ENCODE results near the gene ARGLU1.

The ARGLU1 gene

DNA sequence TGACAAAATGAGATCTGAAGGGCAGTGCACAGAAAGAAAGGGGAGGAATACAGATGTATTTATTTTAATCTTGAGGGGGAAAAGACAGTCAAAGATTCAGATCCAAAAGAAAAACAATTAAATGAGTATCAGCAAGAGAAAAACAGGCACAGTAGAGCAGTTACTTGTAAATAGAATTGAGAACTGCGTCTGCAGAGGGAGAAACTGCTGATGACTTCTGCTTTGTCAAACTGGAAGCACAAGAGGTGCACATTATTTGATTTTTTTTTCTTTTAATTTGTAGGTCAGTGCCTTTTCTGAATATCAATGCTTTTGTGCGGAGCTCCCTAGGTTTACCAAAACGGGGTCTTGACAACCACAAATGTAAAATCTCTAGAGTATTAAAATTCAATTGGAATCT, 69.8 kb downstream of the ARGLU1 start:
- DNase-seq = no peak

DNA sequence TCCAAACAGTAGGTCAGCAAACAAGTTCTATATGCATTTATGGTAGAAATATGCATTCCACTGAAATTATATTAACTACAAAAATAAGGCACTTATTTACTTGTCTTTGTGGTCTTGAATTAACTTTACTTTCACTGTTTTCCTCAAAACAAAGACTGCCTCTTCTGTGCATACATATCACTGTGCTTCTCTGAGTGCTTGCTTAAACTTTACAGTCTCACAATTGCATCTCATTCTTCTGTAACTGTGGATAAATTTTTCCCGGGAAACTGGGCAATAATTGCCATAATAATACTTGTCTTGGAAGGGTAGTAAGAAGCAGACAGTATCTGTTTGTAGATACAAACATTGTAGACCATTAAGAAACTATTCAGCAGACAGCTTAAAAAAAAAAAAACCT, 70.9 kb downstream of the ARGLU1 start:
- DNase-seq = no peak

DNA sequence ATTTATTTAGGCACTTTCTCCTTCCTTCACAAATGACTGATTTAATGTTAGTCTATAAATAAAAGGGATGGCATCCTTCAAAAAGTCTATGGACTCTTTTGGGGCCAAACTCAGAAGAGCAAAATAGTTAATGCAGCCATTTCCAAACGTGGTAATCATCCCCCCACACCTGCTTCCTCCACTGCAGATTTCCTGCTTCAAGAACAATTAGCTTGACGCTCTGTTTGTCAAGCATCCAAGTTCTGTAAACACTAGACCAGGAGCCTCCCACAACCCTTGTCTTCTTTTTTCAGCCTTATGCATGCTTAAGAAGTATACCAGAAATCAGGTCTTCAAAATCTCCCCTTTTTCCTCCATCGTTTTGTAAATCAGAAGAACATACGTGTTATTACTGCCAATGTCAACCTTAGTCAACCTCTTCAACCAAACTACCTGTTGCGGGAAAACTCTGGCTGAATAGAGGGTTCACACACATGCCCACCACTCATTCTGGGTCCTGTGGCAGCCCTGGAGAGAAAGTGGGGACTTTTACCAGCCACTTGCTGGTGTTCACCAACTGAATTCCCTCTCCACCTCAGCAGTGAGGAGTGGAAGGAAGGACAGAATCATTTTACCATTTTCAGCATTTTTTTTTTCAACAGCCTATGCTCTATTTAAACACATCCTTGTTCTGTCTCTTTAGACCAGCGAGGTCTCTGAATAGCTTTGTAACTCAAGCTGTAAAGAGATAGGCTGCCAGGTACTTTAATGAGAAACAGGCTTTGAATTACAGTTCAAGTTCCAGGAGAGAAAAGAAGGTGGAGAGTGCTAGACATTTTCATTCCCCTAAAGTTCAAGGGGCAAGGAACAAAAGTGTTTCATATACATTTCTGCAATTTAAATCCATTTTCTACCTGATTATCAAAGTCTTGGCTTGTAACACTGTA, 71.6 kb downstream of the ARGLU1 start:
- DNase-seq = no peak

DNA sequence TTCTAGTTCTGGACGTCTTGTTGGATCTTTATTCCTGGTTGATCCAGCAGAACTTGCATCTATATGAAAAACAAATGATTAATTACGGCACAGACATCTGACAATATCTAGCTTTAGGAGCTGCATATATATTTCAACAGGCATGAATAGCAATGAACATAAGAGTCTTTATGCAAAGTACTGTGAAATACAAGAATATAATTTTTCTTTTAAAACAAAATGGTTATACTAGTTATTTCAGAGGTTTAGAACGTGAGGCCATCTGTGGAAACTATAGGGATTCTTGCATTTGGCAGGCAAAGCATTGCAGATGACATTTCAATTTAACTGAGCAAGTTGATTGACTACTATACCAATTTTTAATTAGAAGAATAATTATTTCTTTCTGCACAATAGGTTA, 73.0 kb downstream of the ARGLU1 start:
- DNase-seq = no peak

DNA sequence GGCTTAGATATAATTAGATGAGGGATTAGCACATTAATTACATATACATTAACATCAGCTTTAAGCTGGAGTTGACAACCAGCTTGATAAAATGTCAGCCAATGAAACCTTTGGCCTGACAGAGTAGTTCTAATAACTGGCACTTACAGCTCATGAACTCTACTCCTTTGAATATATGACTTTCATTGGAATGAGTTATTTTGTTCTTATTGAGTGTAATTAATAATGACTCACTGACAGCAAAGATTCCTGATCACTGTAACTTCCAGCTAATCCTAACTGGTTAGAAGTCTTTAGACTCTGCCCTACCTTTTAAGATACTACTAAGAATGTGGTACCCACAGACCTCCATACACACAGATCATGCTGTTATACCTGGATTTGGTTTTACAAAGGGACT, 73.4 kb downstream of the ARGLU1 start:
- no peak for DNase-seq

DNA sequence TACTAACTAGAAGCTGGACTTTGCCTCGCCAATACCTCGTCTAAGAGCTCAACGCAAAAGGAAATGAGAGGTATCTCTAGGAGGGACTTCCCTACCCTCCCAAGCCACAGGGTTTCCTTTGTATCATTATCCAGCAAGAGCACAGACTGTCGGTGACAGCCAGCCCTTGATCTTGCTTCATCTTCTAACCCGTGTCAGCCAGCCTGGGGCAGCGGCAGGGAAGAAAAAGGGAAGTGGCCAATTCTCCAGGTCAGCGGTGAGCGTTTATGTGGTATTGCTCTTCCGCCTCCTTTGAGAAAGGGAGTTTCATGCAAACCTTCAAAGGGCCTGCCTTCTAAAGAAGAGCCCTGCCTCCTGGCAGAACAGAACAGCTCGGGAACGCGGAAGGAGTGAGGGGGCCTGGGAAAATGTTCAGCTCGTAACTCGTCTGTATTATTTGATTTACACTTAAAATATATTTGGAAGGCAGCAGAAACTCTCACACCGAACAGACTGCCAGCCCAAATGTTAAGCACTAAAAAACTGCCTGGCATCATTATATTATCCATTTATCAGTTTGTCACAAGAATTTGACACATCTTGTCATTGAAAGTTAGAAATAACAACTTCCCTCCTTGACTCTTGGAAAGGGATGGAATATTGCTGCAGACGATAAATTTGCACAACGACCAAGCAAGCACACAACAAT, 74.3 kb downstream of the ARGLU1 start:
- DNase-seq = no peak

DNA sequence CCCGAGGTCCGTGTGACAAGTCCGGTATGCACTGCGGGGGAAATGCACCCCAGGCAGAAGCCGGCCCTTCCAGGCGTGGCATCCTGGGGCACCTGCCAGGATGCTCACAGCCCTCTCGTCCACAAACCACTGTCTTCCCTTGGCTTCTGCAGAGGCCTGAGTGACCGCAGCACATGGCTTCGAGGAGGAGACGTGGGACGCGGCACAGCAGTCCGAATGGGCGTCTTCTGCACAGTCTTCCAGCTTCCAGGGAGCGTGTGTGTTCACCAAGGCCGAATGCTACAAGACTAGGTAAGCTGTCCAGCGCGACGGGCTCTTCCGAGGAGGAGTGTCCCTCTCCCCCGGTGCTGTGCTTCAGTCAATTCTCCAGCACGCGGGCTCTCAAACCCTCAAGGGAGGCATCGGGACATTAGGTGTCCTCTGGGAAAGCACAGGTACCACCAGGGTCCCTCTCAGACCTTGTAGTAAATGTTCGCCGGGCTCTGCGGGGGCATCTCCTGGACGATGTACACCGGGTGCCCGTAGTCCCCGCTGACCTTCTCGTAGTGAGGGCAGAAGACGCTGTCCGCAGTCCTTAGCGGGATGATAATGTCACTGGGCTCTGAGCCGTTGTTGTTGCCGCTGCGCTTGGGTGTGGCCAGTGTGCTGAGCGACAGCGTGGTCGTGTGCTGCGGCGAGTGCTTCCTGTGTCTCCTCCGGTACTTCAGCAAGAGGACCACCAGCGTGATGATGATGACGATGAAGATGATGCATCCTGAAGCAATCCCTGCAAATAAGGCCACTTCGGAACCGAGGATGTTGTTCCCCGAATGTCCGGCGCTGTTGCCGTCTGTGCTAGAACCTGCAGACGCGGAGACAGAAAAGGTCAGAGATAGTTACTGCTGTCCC, 75.1 kb downstream of the ARGLU1 start:
- no peak for DNase-seq

DNA sequence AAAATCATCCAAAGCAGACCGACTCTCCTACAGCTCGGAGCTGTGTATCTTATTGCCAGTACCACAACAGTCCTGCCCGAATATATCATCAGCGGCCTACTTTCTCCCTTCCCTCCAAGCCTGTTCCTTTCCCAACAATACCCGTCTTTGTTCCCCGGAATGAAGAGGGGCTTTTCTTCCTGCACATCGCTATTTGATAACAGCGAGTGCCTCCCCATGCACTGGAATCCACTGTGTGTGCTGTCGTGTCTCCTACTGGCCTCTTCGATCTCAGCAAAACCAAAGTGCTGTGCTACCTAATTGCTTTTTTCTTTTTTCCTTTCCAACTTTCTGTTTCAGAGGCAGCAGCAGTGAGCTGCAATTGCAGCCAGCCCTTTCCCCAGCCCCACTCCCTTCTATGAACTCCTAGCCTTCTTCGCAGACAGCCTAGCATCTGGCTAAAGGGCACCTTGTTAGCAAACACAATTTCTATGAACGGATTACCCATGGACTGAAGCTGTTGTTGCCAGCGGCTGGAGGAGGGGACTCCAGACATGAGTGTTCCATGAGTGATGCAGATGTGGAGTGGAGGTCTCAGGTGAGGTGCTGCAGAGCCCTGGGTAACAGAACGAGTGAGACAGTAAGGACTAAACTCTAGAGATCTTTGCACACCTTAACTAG, 75.9 kb downstream of the ARGLU1 start:
- no peak for DNase-seq
